HepG2 (cell line): ENCODE results near the gene IQCN. TPM values are rescaled to one million over a fixed set of nuclear protein-coding genes. Genes with fewer than 3 reads are reported as not detected.

Source experiments
- E2F1 ChIP-seq: sonication (generic); formaldehyde crosslinking; IDR thresholded peaks from 2 replicates; pipeline ENCODE4 v1.5.0; 2020; ENCODE audit warnings: missing genetic modification reagents
- SNAPC5 ChIP-seq: sonication (generic); formaldehyde crosslinking; IDR thresholded peaks from 2 replicates; pipeline ENCODE4 v1.8.1; 2023; ENCODE audit warnings: mild to moderate bottlenecking, missing genetic modification reagents, borderline replicate concordance
- SP1 ChIP-seq, 2 experiments: fragments of 450-650 bp in 1 of 2; sonication (generic) in 1 of 2; formaldehyde crosslinking in 1 of 2; IDR thresholded peaks; 2 replicates each; pipeline versions ENCODE4 v1.4.0 to v1.6.1; 2016 to 2020; ENCODE audit warnings: missing genetic modification reagents in 1 of 2
- SP2 ChIP-seq: sonication (generic); formaldehyde crosslinking; IDR thresholded peaks from 2 replicates; pipeline ENCODE4 v1.5.1; 2020; ENCODE audit warnings: mild to moderate bottlenecking, missing genetic modification reagents
- TCF12 ChIP-seq, 2 experiments: fragments of 450-650 bp in 1 of 2; sonication (generic) in 1 of 2; formaldehyde crosslinking in 1 of 2; IDR thresholded peaks; 2 replicates each; pipeline versions ENCODE4 v1.6.1 to v1.8.0; 2017 to 2022; ENCODE audit warnings: antibody characterized with exemption in 1 of 2, mild to moderate bottlenecking in 1 of 2, missing genetic modification reagents in 1 of 2, moderate library complexity in 1 of 2
- THRA ChIP-seq: sonication (generic); formaldehyde crosslinking; IDR thresholded peaks from 2 replicates; pipeline ENCODE4 v1.4.0; 2020; ENCODE audit warnings: missing genetic modification reagents, borderline replicate concordance
- ZBTB10 ChIP-seq: sonication (generic); formaldehyde crosslinking; IDR thresholded peaks from 2 replicates; pipeline ENCODE4 v1.4.0; 2020; ENCODE audit warnings: missing genetic modification reagents, borderline replicate concordance
- ZNF407 ChIP-seq: sonication (generic); formaldehyde crosslinking; IDR thresholded peaks from one replicate; pipeline ENCODE4 v1.5.1; 2020; ENCODE audit warnings: mild to moderate bottlenecking, missing genetic modification reagents; ENCODE audit errors: not compliant biosample characterization
- ZNF460 ChIP-seq: sonication (generic); formaldehyde crosslinking; IDR thresholded peaks from 2 replicates; pipeline ENCODE4 v1.5.1; 2020; ENCODE audit warnings: missing genetic modification reagents, mild to moderate bottlenecking, borderline replicate concordance
- ZZZ3 ChIP-seq: sonication (generic); formaldehyde crosslinking; IDR thresholded peaks from 2 replicates; pipeline ENCODE4 v1.4.0; 2020; ENCODE audit warnings: missing genetic modification reagents, mild to moderate bottlenecking, borderline replicate concordance
- polyA plus RNA-seq, 8 experiments: library from polyadenylated mRNA; depleted of rRNA in 3 of 8; stranded (reverse) in 7 of 8; unstranded in 1 of 8; fragments of >200 nt; fragmentation: Illumina TruSeq in 4 of 8; extraction: Trizol in 4 of 8; gene quantifications; 2 replicates each; pipeline versions ENCODE4 v1.2.1 to v1.2.3, GENCODE V29; 2011 to 2016; ENCODE audit warnings: low read depth in 4 of 8, missing spikeins in 1 of 8, mixed read lengths in 1 of 8; ENCODE audit not compliant: insufficient read depth in 1 of 8
- total RNA-seq, 5 experiments: library from RNA; depleted of rRNA; stranded (reverse); fragments of >200 nt; fragmentation: Illumina TruSeq; extraction: Trizol; gene quantifications; 2 replicates each; pipeline ENCODE4 v1.2.3, GENCODE V29; 2016; ENCODE audit warnings: low read depth in 1 of 5

Gene IQCN
- total and polyA plus RNA-seq, 2 of the 13 experiments (the other 11 are each of a cell fraction or from before 2014, with no cell fraction given): 0.04 to 0.18 TPM

GRCh38 chr19:18224525-18225354, 49.5 kb downstream of the IQCN start (continued):
- TF ChIP-seq ZNF407 (CRISPR knock-in tag): no peak
- TF ChIP-seq ZZZ3 (CRISPR knock-in tag): peak; percentile 87; the same call in 1 of the 2 replicates
- TF ChIP-seq SNAPC5: no peak
- no peak for TF ChIP-seq THRA
- peak; percentile 82; the same call in 1 of the 2 replicates for TF ChIP-seq ZBTB10
- TF ChIP-seq E2F1 (CRISPR knock-in tag): no peak
- no peak; the same call in 1 of the 2 replicates for TF ChIP-seq SP2 (CRISPR knock-in tag)
- no peak for TF ChIP-seq ZNF460
- no peak for TF ChIP-seq SP1 (IDR thresholded peaks at IDR 0.05)
- TF ChIP-seq SP1 (CRISPR knock-in tag; IDR thresholded peaks at IDR 0.05): peak; percentile 56; the same call in 1 of the 2 replicates
- TF ChIP-seq TCF12 (IDR thresholded peaks at IDR 0.05): no peak
- 0 out of 2 replicates have a peak, but pooled peaks have one; percentile 31 for TF ChIP-seq TCF12 (CRISPR knock-in tag; IDR thresholded peaks at IDR 0.05)
